ENCODE measurements around the gene EI24. TPM values are rescaled to one million over a fixed set of nuclear protein-coding genes. Genes with fewer than 3 reads are reported as not detected.

The EI24 gene
- total RNA-seq, 1 donor from 2014 or later = 67.8 TPM

GRCh38 chr11:125542709-125543108 lies 26.6 kb upstream of the EI24 start:
- Mint-ChIP-seq H3K4me3 (no peak overlapping the region), H3K9me3 (peaks cover 15% of the 10 kb centered on the region), H3K36me3 (peaks cover 2% of the 10 kb centered on the region), H3K27ac (no peak overlapping the region), H3K27me3 (ENCODE audit: low read depth) (no peaks in the 10 kb centered on the region), H3K4me1 (no peaks in the 10 kb centered on the region)
- no peak for DNase-seq (ENCODE audit: low spot score in 2 of 2, unreplicated experiment in 2 of 2)
- TF ChIP-seq, protein P1, sequence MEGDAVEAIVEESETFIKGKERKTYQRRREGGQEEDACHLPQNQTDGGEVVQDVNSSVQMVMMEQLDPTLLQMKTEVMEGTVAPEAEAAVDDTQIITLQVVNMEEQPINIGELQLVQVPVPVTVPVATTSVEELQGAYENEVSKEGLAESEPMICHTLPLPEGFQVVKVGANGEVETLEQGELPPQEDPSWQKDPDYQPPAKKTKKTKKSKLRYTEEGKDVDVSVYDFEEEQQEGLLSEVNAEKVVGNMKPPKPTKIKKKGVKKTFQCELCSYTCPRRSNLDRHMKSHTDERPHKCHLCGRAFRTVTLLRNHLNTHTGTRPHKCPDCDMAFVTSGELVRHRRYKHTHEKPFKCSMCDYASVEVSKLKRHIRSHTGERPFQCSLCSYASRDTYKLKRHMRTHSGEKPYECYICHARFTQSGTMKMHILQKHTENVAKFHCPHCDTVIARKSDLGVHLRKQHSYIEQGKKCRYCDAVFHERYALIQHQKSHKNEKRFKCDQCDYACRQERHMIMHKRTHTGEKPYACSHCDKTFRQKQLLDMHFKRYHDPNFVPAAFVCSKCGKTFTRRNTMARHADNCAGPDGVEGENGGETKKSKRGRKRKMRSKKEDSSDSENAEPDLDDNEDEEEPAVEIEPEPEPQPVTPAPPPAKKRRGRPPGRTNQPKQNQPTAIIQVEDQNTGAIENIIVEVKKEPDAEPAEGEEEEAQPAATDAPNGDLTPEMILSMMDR (IDR thresholded peaks at IDR 0.05; ENCODE audit: unreplicated experiment) = no peak

DNA sequence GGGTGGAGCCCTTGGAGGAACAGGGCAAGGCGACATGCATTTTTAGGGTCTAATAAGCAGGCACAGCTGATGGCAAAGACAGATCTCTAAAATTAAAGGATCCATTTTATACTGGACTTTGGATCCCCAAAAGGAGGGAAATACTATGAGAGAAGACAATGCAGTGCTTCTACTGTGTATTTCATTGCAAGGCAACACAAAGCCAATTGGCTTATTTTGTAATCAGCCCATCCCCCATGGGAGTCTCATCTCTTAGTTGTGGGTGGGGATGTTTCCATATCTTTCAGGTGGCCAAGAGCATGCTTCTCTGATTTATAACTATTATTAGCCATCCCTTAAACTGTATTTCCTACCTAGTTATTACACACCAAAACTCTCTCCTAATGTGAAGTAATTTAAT lies 18.5 kb upstream of the EI24 start:
- H3K36me3 Mint-ChIP-seq = peaks cover 12% of the 10 kb centered on the region
- peaks cover 2% of the 10 kb centered on the region for H3K27me3 Mint-ChIP-seq (ENCODE audit: low read depth)
- TF ChIP-seq, protein P1 (IDR thresholded peaks at IDR 0.05; ENCODE audit: unreplicated experiment) = no peak
- DNase-seq (ENCODE audit: low spot score in 2 of 2, unreplicated experiment in 2 of 2) = no peak
- H3K4me1 Mint-ChIP-seq = no peaks in the 10 kb centered on the region
- H3K4me3 Mint-ChIP-seq = no peak overlapping the region
- H3K27ac Mint-ChIP-seq = no peak overlapping the region
- peaks cover 52% of the 10 kb centered on the region for H3K9me3 Mint-ChIP-seq

DNA sequence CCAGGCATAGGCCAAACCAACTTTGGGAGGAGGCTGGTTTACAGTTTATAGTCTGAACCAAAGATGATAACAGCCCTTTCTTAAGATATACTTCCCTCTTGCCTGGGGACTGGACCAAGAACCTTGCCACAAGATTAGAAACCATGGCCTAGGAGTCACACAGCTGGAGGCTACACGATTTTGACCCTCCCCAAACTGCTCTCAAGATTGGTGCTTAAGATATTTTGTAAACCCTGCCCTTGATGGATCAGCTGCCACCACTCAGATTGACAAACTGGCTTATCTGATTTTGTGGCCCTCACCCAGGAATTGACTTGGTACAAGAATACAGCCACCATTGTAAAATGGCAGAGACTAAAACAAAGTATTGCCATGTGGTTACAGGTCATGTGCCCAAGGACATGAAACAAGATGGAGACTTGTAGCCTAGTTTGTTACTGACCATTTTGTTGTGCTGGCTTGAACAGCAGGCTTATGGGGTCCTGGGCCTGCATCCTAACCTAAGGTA lies 17.4 kb upstream of the EI24 start:
- no peak overlapping the region for H3K27ac Mint-ChIP-seq

DNA sequence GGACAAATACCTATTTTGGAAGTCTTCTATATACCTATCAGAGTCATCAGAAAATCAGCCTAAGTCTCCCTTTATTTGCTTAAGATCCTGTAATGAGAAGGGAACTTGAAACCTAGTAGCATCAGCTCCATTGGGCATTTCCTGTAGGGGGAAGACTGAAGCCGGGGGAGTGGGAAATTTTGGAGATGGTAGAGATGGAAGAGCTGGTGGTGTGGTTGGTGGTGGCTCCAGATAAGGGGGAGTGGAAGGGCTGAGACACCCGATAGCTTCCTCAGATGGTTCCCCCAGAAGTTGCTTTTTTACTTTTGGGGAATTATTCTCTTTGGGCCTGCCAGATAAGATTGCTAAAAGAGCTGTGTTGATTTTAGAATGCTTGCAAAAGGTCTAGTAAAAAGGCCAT lies 16.4 kb upstream of the EI24 start:
- Mint-ChIP-seq H3K27me3 (ENCODE audit: low read depth) (peaks cover 2% of the 10 kb centered on the region), H3K36me3 (peaks cover 12% of the 10 kb centered on the region), H3K4me3 (no peak overlapping the region), H3K9me3 (peaks cover 54% of the 10 kb centered on the region), H3K27ac (no peak overlapping the region), H3K4me1 (no peaks in the 10 kb centered on the region)
- TF ChIP-seq, protein P1 (IDR thresholded peaks at IDR 0.05; ENCODE audit: unreplicated experiment) = no peak
- DNase-seq (ENCODE audit: low spot score in 2 of 2, unreplicated experiment in 2 of 2) = no peak

More for the DNA sequence above, 17.4 kb upstream of the EI24 start:
- peaks cover 12% of the 10 kb centered on the region for H3K36me3 Mint-ChIP-seq
- H3K4me1 Mint-ChIP-seq = no peaks in the 10 kb centered on the region
- no peak for DNase-seq (ENCODE audit: low spot score in 2 of 2, unreplicated experiment in 2 of 2)
- H3K9me3 Mint-ChIP-seq = peaks cover 58% of the 10 kb centered on the region
- peaks cover 2% of the 10 kb centered on the region for H3K27me3 Mint-ChIP-seq (ENCODE audit: low read depth)
- H3K4me3 Mint-ChIP-seq = no peak overlapping the region
- TF ChIP-seq, protein P1 (IDR thresholded peaks at IDR 0.05; ENCODE audit: unreplicated experiment) = no peak

DNA sequence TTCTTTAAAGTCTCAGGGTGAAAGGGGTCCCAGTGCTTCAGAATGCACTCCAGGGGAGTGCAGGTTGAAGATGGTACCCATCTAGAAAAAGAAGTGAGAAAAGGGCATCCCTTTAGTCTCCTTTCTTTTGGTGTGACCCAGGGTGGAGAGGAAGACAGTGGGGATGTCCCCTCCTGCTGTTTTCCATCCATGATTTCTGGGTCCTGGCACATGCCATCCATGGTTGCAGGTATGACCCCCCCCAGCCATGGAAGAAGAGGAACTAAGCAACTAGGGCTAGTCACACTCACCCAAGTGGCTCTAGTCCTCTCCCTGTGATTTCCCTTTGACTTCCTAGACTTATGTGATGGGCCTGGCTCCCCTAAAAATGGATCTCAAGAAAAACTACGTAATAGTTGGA lies 15.9 kb upstream of the EI24 start:
- Mint-ChIP-seq H3K27ac (no peak overlapping the region), H3K4me1 (no peaks in the 10 kb centered on the region), H3K27me3 (ENCODE audit: low read depth) (no peaks in the 10 kb centered on the region), H3K9me3 (peaks cover 50% of the 10 kb centered on the region), H3K36me3 (peaks cover 12% of the 10 kb centered on the region), H3K4me3 (no peak overlapping the region)
- TF ChIP-seq, protein P1 (IDR thresholded peaks at IDR 0.05; ENCODE audit: unreplicated experiment) = no peak
- DNase-seq (ENCODE audit: low spot score in 2 of 2, unreplicated experiment in 2 of 2) = no peak

DNA sequence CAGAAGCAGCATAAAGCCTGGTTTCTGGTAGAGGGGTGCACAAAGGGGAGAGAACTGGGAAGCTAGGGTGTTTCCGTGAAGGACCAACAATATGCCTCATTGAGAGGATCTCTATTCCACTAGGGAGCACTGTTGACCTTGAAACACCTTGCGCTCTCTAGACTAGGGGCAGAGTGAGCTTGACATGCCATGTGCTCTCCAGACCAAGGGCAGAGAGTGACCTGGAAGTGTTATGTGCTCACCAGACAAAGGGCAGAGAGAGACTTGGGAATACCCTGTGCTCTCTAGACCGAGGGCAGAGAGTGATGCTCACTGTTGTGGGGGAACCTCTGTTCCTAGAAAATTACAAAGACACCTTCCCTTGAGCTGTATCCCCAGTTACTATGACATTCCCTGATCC lies 15.2 kb upstream of the EI24 start:
- Mint-ChIP-seq H3K4me3 (no peak overlapping the region), H3K27ac (no peak overlapping the region), H3K9me3 (peaks cover 50% of the 10 kb centered on the region), H3K36me3 (peaks cover 12% of the 10 kb centered on the region), H3K4me1 (no peaks in the 10 kb centered on the region), H3K27me3 (ENCODE audit: low read depth) (no peaks in the 10 kb centered on the region)
- TF ChIP-seq, protein P1 (IDR thresholded peaks at IDR 0.05; ENCODE audit: unreplicated experiment) = no peak
- no peak for DNase-seq (ENCODE audit: low spot score in 2 of 2, unreplicated experiment in 2 of 2)
